GM18909 (cell line): ENCODE data around the gene ANKS3.

ENCODE experiments used
- ATAC-seq: cut with Tn5 transposase; IDR thresholded peaks from one replicate; pipeline ENCODE4 v1.9.1; 2021; ENCODE audit warnings: mild to moderate bottlenecking; ENCODE audit not compliant: unreplicated experiment, poor library complexity

Gene ANKS3, protein sequence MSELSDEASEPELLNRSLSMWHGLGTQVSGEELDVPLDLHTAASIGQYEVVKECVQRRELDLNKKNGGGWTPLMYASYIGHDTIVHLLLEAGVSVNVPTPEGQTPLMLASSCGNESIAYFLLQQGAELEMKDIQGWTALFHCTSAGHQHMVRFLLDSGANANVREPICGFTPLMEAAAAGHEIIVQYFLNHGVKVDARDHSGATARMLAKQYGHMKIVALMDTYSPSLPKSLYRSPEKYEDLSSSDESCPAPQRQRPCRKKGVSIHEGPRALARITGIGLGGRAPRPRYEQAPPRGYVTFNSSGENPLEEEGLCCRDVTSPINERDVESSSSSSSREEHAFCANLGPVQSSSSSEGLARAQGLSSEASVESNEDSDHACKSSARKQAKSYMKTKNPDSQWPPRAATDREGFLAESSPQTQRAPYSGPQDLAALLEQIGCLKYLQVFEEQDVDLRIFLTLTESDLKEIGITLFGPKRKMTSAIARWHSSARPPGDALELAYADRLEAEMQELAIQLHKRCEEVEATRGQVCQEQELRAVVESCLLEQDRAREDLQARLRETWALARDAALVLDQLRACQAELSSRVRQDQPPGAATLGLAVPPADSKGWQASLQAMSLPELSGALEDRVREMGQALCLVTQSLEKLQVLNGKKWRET

DNA sequence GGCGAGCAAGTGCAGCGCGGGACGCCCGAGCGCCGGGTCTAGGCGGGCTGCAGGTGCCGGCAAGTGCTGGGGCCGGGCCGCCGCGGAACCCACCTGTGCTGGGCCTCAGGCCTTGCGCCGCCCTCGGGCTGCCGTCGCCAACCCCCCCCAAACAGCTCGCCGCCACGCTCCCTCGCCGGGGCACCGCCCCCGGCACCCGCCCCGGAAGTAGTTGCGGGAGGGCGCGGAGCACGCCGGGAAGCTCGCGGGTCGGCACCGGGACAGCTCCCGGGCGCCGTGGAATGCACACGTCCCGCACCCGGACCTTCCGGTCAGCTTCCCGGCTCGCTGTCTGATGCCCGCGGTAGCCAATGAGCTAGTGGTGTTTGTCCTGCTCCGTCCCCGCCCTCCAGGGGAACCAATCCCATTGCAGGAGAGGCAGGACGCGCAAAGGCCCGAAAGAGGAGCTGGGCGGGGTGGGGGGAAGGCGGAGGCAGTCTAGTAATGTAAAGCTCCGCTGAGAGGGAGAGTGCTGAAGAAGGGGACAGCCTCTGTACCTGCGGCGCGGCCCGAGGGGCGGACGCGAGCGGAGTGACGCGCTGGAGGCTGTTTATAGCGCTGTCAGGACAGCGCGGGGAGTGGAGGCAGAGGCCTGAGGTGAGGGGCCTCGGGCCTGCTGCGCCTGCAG lies at the start of gene ANKS3, which contains the start of gene DNAAF8:
Gene ANKS3, minus strand, starts transcription at position 209 of the 667 bp plus-strand sequence. CDS start 4,122 bp downstream, outside the sequence.
Gene DNAAF8, plus strand, starts transcription at position 475 of the 667 bp plus-strand sequence. CDS start 1,978 bp downstream, outside the sequence.
- peak; percentile 78 for ATAC-seq

DNA sequence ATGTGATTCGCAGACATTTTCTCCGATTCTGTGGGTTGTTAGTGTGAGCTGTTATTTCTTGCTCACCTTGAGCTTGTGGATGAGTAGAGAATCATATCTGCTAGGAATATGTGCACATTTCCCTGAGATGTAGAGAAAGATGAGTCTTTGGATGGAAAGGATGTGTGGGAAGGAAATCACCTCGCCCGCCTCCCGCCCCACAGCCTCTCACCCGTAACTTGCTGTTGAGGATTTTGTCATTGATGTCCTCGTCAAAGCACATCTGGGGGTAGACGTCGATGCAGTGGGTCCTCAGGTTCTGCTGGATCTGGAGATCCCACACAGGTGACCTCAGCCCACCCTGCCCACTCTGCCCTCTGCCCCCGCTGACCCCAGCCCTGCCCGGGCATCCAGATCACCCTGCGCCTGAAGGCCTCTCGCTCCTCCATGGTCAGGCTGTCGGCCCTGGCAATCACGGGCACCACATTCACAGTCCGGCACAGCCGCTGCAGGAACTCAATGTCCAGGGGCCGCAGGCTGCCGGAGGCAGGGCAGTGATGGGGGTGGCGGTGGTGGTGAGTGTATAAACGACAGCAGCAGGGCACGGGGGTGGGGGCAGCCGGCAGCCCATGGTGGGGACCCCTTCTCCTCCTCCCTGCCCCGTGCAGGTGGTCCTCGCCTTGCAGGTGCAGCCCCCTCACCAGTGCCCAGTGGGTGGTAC lies 49.3 kb upstream of the ANKS3 start:
- no peak for ATAC-seq

DNA sequence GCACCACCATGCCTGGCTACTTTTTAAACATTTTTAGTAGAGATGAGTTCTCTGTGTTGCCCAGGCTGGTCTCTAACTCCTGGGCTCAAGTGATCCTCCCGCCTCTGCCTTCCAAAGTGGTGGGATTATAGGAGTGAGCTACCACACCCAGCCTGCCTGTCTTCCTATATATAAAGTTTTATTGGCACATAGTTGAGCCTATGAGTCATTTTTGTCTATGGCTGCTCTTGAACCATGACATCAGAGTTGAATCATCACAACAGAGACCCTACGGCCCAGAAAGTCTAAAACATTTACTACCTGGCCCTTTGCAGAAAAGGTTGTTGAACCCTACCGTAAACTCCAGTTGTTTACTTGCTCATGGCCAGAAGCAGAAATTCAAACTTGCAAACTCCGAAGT lies 46.2 kb upstream of the ANKS3 start:
- ATAC-seq, result no peak

DNA sequence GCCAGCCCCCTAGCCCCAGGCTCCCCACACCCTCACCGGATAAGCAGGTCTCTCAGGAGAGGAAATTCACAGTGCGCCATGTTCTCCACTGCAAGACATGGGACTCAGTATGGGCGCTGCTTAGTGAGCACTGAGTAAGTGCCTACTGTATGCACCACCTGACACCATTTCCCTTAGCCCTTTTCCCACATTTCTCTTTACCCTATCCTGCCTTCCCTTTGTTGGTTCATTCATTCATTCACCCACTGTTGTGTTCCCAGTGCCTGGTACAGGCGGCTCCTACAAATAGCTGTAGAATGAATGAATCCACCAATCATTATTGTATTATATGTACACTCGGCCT lies 44.0 kb upstream of the ANKS3 start:
- ATAC-seq, result no peak

DNA sequence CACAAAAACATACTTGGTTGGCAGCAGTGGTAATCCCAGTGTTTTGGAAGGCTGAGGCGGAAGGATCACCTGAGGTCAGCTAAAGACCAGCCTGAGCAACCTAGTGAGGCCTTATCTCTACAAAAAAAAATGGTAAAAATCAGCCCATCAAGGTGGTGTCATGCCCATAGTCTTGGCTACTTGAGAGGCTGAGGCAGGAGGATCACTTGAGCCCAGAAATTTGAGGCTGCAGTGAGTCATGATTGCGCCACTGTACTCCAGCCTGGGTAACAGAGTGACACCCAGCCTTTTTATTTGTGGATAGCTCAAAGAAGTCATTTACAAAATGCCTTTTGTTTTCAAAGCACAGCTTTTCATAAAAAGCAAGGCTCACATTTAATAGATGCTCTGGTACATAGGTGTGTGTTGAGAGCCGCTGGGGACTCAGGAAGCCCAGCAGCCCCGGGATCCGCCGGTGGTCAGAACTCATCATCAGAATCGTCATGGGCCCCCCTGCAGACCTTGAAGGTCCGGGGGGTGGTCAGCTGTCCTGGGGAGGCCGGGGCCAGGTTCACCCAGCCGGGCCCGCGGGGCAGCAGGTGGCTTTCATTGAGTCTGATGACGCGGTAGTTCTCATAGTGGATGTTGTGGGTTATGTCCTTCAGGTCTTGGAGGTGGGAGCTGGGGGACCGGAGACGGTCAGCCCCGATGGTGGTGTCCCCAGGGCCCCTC lies 43.4 kb upstream of the ANKS3 start:
- ATAC-seq, result no peak

DNA sequence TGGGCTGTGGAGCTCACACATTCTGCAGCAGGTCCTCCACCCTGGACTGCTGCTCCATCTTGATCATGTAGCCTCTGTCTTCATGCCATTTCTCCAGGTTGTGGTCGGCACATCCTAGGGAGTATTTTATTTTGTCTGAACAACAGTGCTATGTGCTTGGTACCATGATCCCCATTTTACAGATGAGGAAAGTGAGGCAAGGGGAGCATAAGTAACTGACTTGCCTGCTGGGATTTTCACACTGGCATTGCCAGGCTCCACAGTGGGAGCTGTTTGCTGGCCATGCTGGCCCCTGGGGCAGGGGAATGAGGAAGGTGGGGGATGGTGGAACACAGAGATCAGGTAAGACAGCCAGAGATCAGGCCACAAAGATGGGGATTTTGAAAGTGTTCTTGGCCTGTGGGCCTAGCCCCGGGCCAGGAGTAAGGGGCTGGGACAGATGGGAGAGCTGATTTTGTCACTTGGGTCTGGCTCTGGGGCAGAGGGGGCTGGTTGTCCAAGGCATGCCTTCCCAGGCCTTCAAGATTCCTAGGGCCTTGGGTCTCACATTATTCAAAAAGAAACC lies 42.2 kb upstream of the ANKS3 start:
- no peak for ATAC-seq

DNA sequence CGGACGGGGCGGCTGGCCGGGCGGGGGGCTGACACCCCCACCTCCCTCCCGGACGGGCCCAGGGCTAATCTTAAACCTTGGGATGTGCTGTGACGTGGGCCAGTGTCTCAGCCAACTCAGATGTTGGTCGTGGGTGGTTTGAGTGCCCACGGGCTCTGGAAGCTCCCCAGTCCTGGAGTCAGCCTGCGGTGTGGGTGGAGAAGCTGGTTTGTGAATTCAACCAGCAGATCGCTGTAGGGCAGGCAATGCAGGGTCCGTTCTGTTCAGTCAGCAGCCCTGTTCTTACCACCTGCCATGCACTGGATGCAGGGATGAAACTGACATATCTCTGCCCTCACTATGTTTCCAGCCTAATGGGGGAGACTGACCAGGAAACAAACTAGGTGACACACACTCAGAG lies 40.9 kb upstream of the ANKS3 start:
- ATAC-seq, result no peak

DNA sequence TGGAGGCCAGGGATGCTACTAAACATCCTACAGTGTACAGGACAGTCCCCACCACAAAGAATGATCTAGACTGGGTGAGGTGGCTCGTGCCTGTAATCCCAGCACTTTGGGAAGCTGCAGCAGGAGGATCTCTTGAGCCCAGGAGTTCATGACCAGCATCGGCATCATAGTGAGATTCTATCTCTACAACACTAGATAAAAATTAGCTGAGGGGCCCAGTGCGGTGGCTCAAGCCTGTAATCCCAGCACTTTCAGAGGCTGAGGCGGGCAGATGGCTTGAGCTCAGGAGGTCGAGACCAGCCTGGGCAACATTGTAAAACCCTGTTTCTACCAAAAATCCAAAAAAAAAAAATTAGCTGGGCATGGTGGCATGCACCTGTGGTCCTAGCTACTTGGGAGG lies 38.3 kb upstream of the ANKS3 start:
- no peak for ATAC-seq

DNA sequence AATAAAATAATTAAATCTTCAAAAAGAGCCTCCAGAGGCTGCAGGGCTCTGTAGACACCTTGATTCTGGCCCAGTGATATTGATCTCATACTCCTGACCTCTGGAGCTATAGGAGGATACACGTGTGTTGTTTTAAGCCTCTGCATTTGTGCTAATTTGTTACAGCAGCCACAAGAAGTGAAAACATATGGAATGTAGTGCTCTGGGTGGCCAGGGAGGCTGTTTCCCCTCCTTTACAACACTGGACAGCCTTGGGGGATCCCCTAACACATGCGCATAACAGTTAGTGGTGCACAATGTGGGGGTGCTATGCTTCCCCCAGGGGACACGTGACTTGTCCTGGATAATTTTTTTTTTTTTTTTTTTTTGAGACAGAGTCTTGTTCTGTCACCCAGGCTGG lies 37.6 kb upstream of the ANKS3 start:
- no peak for ATAC-seq

DNA sequence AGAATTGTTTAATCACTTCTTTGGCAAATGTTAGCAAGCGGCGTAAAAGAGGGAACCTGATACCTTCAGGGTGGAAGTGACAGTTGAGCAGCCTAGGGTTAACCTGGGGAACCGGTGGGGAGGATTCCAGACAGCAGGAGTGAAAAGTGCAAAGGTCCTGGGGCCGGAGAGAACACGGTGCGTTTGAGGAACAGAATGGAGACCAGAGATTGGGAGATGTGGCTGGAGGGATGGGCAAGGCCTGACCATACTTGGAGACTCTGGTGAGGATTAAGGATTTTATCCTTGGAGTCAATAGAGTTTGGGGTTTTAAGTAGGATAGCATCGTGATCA lies 35.2 kb upstream of the ANKS3 start:
- no peak for ATAC-seq

DNA sequence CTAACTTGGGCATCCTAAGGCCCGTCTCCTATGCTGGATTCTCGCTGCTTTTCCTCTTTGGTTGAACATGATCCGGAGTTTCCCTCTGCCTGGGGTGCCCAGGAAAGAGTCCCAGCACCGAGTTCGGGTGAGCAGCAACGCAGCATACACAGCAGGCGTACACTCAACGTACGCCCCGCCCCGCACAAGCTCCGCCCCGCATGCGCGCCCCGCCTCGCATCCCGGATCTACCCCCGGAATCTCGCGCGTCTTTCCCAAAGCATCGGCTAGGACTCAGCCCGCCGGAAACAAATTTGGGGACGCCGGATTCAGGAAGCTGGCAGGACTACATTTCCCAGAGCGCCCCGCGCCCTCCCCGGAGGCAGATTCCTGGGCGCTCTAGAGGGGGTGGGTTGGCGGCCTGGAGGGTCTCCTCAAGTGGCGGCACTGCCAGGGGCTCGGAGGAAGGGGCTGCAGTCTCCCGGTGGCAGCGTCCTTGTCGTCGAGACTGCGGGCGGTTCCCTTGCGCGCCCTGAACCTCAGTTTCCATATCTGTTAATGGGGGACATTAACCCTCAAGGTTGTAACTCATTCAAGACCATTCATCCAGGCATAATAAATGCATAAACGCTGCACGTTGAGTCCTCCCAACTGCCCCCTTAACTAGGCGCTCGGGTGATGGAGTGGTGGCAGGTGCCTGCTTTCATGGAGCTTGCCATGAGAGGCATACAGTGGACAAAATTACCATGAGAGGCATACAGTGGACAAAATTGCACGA lies 34.7 kb upstream of the ANKS3 start:
- ATAC-seq, result peak; percentile 70

DNA sequence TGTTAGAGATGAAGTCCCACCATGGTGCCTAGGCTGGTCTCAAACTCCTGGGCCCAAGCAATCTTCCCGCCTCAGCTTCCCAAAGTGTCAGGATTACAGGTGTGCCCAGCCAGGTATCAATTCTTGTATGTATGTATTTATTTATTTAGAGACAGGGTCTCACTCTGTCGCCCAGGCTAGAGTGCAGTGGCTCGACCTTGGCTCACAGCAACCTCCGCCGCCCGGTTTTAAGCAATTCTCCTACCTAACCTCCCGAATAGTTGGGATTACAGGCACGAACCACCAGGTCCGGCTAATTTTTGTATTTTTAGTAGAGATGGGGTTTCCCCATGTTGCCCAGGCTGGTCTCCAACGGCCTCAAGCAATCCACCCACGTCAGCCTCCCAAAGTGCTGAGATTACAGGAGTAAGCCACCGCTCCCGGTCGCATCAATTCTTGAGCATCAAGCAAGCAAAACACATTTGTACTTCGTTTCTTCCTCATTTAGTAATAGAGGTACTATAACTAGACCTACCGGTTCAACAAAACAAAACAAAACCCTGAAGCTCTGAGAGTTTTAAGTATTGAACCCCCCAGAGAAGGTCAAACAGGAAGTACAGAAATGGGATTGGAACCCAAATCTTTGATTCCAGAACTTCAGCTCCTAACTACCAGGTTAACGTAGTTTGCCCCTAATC lies 33.9 kb upstream of the ANKS3 start:
- peak; percentile 1 for ATAC-seq

DNA sequence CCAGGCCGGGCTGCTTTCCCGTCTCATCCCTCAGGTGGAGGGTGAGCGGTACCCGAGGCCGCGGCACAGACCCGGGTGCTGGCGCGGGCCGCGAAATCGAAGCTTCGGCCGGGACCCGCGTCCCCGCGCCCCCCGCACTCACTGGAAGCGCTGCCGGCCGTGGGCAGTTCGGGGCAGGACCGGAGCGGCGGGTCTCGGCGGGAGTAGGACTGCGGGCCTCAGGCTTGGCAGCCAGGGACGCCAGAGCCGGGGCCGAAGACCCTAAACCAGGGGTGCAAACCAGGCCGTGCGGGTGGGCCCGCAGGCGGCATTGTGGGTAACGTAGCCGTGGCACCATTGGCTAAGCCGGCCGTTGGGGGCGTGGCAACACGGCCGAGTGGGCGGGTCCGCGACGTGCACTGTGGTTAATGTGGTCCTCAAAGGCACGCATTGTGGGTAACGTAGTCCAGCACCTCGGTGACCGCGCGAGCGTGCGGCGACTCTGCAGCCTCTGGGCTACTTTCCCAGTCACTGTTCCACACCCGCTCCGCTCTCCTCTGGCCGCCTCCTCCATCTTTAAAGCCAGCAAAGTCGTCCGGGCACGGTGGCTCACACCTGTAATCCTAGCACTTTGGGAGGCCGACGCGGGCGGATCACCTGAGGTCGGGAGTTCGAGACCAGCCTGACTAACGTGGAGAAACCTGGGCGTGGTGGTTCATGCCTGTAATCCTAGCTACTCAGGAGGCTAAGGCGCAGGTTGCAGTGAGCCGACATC lies 33.0 kb upstream of the ANKS3 start, which contains the start of gene ZNF500:
Gene ZNF500, minus strand, starts transcription at position 288 of the 754 bp plus-strand sequence. CDS start 1,184 bp downstream, outside the sequence.
- peak; percentile 87 for ATAC-seq

DNA sequence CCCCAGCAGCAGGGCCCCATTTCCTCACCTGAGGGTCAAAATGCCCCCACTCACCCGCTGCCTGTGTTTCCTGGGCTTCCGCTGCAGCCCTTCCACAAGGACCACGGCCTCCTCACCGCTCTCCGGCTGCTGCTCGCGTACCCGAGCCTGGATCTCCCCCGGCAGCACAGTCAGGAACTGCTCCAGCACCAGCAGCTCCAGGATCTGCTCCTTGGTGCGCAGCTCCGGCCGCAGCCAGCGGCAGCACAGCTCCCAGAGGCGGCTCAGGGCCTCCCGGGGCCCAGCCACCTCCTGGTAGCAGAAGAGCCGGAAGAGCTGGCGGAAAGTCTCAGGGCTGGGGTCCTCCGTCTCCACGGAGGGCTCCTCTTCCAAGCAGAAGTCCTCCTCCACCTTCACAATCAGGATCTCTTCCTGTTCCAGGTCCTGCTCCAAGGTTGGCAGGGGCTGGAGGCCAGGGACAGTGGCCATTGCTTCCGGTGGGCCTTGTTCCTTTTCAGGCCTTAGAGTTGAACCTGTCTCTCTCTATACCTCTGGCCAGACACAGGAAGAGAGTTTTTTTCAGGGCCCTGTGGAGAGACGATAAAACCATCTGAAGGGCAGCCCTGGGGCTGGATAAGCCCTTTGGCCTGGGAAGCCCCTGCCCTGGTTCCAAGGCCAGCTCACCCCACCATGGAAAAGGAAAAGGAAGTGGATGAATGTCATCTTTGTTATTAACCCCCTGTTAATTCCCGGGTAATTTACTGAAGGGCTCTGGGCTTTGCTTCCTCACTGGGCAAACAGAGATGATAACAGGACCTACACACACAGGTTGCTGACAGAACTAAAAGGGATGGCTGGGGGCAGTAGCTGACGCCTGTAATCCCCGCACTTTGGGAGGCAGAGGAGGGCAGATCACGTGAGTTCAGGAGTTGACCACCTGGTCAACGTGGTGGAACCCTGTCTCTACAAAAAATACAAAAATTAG lies 31.7 kb upstream of the ANKS3 start:
- no peak for ATAC-seq

DNA sequence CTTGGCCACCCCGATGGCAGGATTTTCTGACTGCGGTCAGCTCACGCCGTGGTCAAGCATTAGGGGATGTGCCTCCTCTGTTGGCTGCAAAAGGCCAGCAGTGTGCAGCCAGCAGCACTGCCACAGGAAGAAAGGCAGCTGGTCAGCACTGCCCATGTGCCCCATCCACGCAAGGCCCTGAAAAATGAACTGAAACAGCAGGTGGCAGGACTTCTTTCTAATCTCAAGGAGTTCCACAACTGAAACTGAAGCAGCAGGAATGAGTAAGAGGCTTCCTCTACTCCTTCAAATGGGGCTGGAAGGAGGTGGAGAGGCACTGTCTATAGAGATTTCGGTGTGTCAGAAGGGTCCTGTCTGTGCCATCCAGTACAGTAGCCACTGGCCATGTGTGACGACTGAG lies 29.7 kb upstream of the ANKS3 start:
- no peak for ATAC-seq

DNA sequence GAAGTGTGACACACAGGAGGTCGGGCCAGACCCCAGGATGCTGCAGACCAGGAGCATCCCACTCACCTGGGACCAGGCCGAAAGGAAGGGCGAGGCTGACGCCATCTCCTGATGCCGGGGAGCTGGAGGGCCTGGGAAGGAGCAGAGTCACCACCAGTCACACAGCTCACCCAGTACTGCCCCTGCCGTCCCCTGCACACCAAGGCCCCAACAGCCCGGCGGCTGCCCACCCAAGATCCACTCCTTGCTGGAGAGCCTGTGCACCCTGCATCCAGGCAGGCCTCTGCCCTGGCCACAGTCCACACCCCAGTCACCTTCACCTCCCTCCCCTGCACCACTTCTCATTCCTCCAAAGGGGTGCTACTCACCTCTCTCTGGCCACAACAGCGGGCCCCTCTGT lies 28.1 kb upstream of the ANKS3 start:
- ATAC-seq, result no peak
